ENCODE results near the gene TMX1.

DNA sequence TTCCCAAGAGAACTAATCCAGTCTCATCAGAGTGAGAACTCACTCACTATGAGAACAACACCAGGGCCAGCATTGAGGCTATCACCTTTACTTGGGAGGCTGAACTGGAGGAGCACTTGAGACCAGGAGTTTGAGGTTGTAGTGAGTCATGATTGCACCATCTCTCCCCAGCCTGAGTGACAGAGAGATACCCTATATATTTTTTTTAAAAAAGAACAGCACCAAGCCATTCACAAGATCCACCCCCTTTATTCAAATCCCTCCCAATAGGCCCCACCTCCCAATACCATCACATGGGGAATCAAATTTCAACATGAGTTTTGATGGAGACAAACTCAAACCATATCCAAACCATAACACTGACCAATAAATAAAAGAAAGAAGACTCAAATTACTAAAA lies 3.7 kb upstream of the TMX1 start:
- TF ChIP-seq, protein P1, sequence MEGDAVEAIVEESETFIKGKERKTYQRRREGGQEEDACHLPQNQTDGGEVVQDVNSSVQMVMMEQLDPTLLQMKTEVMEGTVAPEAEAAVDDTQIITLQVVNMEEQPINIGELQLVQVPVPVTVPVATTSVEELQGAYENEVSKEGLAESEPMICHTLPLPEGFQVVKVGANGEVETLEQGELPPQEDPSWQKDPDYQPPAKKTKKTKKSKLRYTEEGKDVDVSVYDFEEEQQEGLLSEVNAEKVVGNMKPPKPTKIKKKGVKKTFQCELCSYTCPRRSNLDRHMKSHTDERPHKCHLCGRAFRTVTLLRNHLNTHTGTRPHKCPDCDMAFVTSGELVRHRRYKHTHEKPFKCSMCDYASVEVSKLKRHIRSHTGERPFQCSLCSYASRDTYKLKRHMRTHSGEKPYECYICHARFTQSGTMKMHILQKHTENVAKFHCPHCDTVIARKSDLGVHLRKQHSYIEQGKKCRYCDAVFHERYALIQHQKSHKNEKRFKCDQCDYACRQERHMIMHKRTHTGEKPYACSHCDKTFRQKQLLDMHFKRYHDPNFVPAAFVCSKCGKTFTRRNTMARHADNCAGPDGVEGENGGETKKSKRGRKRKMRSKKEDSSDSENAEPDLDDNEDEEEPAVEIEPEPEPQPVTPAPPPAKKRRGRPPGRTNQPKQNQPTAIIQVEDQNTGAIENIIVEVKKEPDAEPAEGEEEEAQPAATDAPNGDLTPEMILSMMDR (conservative IDR thresholded peaks at IDR 0.05; ENCODE audit: low read depth, low read length) = no peak
- TF ChIP-seq EZH2 (IDR thresholded peaks at IDR 0.05; ENCODE audit: low read length, unreplicated experiment) = no peak
